OCI-LY7 (cell line): ENCODE results near the gene CNTN6. TPM values are rescaled to one million over a fixed set of nuclear protein-coding genes. Genes with fewer than 3 reads are reported as not detected.

Experiments used
- BruUV-seq: library from RNA; stranded (reverse); fragments of 400-500 nt; replicated peaks from 2 replicates; lab custom pipeline; 2021; lab: Mats Ljungman, UMichigan
- CTCF ChIA-PET: fragments of 300-600 bp; sonication (Branson Sonifier 250); formaldehyde crosslinking; loops from one replicate; lab custom pipeline; 2022; ENCODE audit warnings: antibody characterized with exemption; ENCODE audit not compliant: unreplicated experiment; lab: Charles Lee
- POLR2A ChIA-PET: fragments of 300-600 bp; sonication (Branson Sonifier 250); formaldehyde crosslinking; loops from one replicate; lab custom pipeline; 2022; ENCODE audit warnings: antibody characterized with exemption; lab: Charles Lee
- DNase-seq: peaks from one replicate; pipeline ENCODE4 v3.0.0-alpha.2; 2015; ENCODE audit warnings: low spot score
- H2AFZ ChIP-seq: fragments of 200-600 bp; sonication (generic), shearing (Covaris generic); 2 replicates; pipeline ENCODE4 v1.6.1; 2014; ENCODE audit warnings: mild to moderate bottlenecking, antibody characterized with exemption, low read length, moderate library complexity
- H3K27ac ChIP-seq: fragments of 200-600 bp; sonication (generic); 2 replicates; pipeline ENCODE4 v1.5.1; 2014; ENCODE audit warnings: mixed run types, low read depth, mild to moderate bottlenecking, moderate library complexity, low read length, inconsistent platforms; ENCODE audit not compliant: poor library complexity, severe bottlenecking
- H3K36me3 ChIP-seq: fragments of 200-600 bp; sonication (generic); 2 replicates; pipeline ENCODE4 v1.6.1; 2014; ENCODE audit warnings: mild to moderate bottlenecking, antibody characterized with exemption, low read length, moderate library complexity, mixed read lengths; ENCODE audit not compliant: insufficient read depth
- H3K4me1 ChIP-seq: fragments of 200-600 bp; sonication (generic); 2 replicates; pipeline ENCODE4 v1.5.1; 2014; ENCODE audit warnings: mild to moderate bottlenecking, low read length; ENCODE audit not compliant: insufficient read depth, poor library complexity, severe bottlenecking
- H3K4me2 ChIP-seq: fragments of 200-600 bp; sonication (generic); 2 replicates; pipeline ENCODE4 v1.6.1; 2014; ENCODE audit warnings: mild to moderate bottlenecking, low read length
- H3K4me3 ChIP-seq: fragments of 200-600 bp; sonication (generic); 2 replicates; pipeline ENCODE4 v1.5.1; 2014; ENCODE audit warnings: mild to moderate bottlenecking, low read depth, low read length; ENCODE audit not compliant: poor library complexity, severe bottlenecking
- H3K79me2 ChIP-seq: fragments of 200-600 bp; sonication (generic); 2 replicates; pipeline ENCODE4 v1.6.1; 2016; ENCODE audit warnings: low read depth, mild to moderate bottlenecking, low read length, moderate library complexity, mixed read lengths; ENCODE audit not compliant: insufficient read depth
- H3K9me2 ChIP-seq: fragments of 200-600 bp; sonication (generic); 2 replicates; pipeline ENCODE4 v1.6.1; 2016; ENCODE audit warnings: mild to moderate bottlenecking, low read length, mixed read lengths; ENCODE audit not compliant: insufficient read depth
- H3K9me3 ChIP-seq: fragments of 200-600 bp; sonication (generic); 2 replicates; pipeline ENCODE4 v1.6.1; 2014; ENCODE audit warnings: mild to moderate bottlenecking, mixed run types, low read length, mixed read lengths
- H4K20me1 ChIP-seq: fragments of 200-600 bp; sonication (generic); 2 replicates; pipeline ENCODE4 v1.6.1; 2014; ENCODE audit warnings: mild to moderate bottlenecking, antibody characterized with exemption, low read length, moderate library complexity, mixed read lengths; ENCODE audit not compliant: insufficient read depth
- EZH2phosphoT487 ChIP-seq: fragments of 200-600 bp; sonication (generic); IDR thresholded peaks from 2 replicates; pipeline ENCODE4 v1.6.1; 2018; ENCODE audit warnings: low read depth, borderline replicate concordance, mild to moderate bottlenecking, mixed run types, antibody characterized with exemption, low read length, moderate library complexity, mixed read lengths
- intact Hi-C: fragments of 100-400 bp; cut with micrococcal nuclease; formaldehyde crosslinking; loops from one replicate; pipeline ENCODE4 v1.10.0; 2022; ENCODE audit not compliant: unreplicated experiment
- total RNA-seq, 2 experiments: library from RNA; depleted of rRNA in 1 of 2; stranded (reverse); fragments of >200 nt in 1 of 2; shearing (Covaris generic) in 1 of 2; gene quantifications; 2 replicates each; pipeline ENCODE4 v1.2.3, GENCODE V29; 2014 to 2022
- TF ChIP-seq, protein P1 (sequence below): fragments of 200-600 bp; sonication (generic); conservative IDR thresholded peaks from 2 replicates; pipeline ENCODE4 v1.5.1; 2014; ENCODE audit warnings: mild to moderate bottlenecking, antibody characterized with exemption, low read length, moderate library complexity, mixed read lengths

Gene CNTN6
- total RNA-seq, 2 experiments from 2014 or later: not detected

GRCh38 chr3:1171320-1171719 is 78.5 kb downstream of the CNTN6 start:
- H3K27ac ChIP-seq: no peak overlapping the region
- no peak overlapping the region for H2AFZ ChIP-seq
- H3K4me1 ChIP-seq: no peaks in the 10 kb centered on the region
- TF ChIP-seq, protein P1, sequence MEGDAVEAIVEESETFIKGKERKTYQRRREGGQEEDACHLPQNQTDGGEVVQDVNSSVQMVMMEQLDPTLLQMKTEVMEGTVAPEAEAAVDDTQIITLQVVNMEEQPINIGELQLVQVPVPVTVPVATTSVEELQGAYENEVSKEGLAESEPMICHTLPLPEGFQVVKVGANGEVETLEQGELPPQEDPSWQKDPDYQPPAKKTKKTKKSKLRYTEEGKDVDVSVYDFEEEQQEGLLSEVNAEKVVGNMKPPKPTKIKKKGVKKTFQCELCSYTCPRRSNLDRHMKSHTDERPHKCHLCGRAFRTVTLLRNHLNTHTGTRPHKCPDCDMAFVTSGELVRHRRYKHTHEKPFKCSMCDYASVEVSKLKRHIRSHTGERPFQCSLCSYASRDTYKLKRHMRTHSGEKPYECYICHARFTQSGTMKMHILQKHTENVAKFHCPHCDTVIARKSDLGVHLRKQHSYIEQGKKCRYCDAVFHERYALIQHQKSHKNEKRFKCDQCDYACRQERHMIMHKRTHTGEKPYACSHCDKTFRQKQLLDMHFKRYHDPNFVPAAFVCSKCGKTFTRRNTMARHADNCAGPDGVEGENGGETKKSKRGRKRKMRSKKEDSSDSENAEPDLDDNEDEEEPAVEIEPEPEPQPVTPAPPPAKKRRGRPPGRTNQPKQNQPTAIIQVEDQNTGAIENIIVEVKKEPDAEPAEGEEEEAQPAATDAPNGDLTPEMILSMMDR: no peak
- TF ChIP-seq EZH2phosphoT487: no peak
- H3K36me3 ChIP-seq: no peaks in the 10 kb centered on the region
- no peak overlapping the region for H3K4me2 ChIP-seq
- no peak overlapping the region for H3K4me3 ChIP-seq
- H3K79me2 ChIP-seq: no peaks in the 10 kb centered on the region
- H3K9me2 ChIP-seq: no peaks in the 10 kb centered on the region
- H3K9me3 ChIP-seq: no peaks in the 10 kb centered on the region
- H4K20me1 ChIP-seq: no peaks in the 10 kb centered on the region
- POLR2A ChIA-PET: no interaction called here
- no peak for DNase-seq
- CTCF ChIA-PET: no interaction called here
- intact Hi-C loops: no loop called here
- no TSS peak for BruUV-seq

- ChIA-PET CTCF (no interaction called here), POLR2A (no interaction called here)
- TF ChIP-seq, protein P1: no peak
- TF ChIP-seq EZH2phosphoT487: no peak
- Histone ChIP-seq H3K4me3 (no peak overlapping the region), H2AFZ (no peak overlapping the region), H3K27ac (no peak overlapping the region), H4K20me1 (no peaks in the 10 kb centered on the region), H3K79me2 (no peaks in the 10 kb centered on the region), H3K9me3 (no peaks in the 10 kb centered on the region), H3K4me1 (no peaks in the 10 kb centered on the region), H3K9me2 (no peaks in the 10 kb centered on the region), H3K4me2 (no peak overlapping the region), H3K36me3 (no peaks in the 10 kb centered on the region)
- no TSS peak for BruUV-seq
- intact Hi-C loops: no loop called here
- no peak for DNase-seq
Measured at GRCh38 chr3:1172644-1173043, 79.8 kb downstream of the CNTN6 start.

GRCh38 chr3:1179146-1179545 is 86.3 kb downstream of the CNTN6 start:
- no peaks in the 10 kb centered on the region for H3K9me2 ChIP-seq
- no peaks in the 10 kb centered on the region for H3K4me1 ChIP-seq
- no peak for TF ChIP-seq EZH2phosphoT487
- TF ChIP-seq, protein P1: no peak
- no peak overlapping the region for H3K4me3 ChIP-seq
- H2AFZ ChIP-seq: no peak overlapping the region
- ChIA-PET POLR2A (no interaction called here), CTCF (no interaction called here)
- no peaks in the 10 kb centered on the region for H4K20me1 ChIP-seq
- no TSS peak for BruUV-seq
- H3K4me2 ChIP-seq: no peak overlapping the region
- H3K36me3 ChIP-seq: no peaks in the 10 kb centered on the region
- no peak for DNase-seq
- intact Hi-C loops: no loop called here
- no peaks in the 10 kb centered on the region for H3K9me3 ChIP-seq
- no peaks in the 10 kb centered on the region for H3K79me2 ChIP-seq
- H3K27ac ChIP-seq: no peak overlapping the region
